GM21723 (cell line): ENCODE measurements around the gene USP25.

Source experiments
- ATAC-seq: cut with Tn5 transposase; IDR thresholded peaks from one replicate; pipeline ENCODE4 v1.9.1; 2021; ENCODE audit warnings: mild to moderate bottlenecking, moderate library complexity; ENCODE audit not compliant: unreplicated experiment

USP25 gene

DNA sequence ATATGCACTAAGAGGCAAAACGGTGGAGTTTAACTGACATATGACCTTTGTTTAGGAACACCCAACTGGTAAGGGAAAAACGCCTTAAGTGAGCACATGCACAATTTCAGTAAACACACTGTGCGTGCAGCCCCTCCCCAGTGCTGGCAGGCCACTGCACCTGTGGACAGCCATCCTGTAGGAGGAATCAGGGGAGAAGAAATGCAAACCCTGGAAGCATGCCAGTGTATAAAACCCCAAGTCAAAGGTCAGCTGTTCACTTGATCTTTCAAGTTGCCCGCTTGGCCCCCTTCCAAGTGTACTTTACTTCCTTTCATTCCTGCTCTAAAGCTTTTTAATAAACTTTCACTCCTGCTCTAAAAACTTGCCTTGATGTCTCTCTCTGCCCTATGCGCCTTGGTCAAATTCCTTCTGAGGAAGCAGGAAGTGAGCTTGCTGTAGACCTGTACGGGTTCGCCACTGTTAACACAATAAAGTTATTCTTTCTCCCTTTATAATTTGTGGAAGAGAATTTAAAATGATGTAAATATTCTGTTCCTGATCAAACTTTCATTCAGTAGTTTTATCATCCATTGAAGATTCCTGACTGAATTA, 31.8 kb downstream of the USP25 start:
- no peak for ATAC-seq

GRCh38 chr21:15763359-15763758, 33.6 kb downstream of the USP25 start:
- ATAC-seq: no peak

DNA sequence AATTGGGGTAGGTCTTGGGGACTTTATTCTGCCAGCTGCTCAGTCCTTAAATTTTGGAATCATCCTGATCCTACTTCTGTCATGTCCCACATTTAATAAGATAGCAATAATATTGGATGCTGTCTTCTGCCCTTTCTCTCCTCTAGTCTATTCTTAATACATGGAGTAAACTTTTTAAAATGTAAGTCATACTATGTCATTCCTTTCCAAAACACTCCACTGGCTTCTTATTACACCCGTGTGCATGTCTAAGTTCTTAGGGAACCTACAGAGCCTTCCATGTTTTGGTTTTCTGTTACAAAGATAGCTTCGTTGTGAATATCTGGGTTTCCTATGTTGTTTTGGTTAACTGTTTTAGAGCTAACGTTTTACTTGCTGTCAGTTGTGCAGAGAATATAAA, 35.1 kb downstream of the USP25 start:
- ATAC-seq: no peak

- no peak for ATAC-seq
These were observed 37.3 kb downstream of the USP25 start for GRCh38 chr21:15766952-15767603.

DNA sequence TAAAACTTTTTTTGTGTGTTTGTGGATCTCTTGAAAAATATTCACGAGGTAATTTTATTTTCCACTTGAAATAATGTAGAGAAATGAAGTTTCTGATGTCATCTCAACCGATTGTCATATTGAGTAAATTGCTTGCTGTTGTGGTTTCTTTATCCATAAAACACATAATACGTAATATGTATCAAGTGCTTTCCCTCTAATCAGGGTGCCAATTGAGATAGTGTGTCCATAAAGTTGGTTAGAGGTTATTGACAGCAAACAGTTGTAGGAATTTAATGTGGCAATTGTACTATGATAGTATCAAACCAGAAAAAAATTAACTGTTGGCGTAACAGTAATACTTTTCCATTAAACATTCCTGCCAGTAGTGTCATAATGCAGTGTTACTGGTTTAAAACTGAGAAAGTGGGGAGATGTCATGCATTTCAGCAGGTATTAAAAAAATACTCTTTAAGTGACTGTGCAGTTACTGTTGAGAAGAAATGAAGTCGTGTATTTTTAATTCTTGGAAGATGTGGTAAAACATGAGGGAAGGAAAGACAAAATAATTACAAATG, 38.3 kb downstream of the USP25 start:
- no peak for ATAC-seq

GRCh38 chr21:15768853-15769252, 39.1 kb downstream of the USP25 start:
- ATAC-seq: no peak

DNA sequence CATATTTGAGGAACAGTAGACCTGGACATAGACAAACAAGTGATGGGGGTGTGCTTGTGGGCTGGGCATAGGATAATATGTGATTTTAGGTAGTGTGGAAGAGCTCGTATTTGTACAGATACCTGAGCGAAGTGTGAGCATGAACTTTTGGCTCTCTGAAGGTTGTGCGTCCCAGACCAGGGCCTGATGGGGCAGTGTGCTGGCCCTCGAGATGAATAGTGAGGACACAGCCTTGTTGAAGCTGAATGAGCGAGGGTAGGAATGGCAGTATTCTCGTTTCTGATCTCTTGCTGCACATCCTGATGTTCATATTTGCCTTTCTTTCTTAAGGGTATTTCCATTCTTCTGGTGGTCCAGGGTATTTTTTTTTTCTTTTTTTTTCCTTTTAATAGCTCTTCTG, 41.5 kb downstream of the USP25 start:
- ATAC-seq: no peak

GRCh38 chr21:15772654-15773053, 42.9 kb downstream of the USP25 start:
- ATAC-seq: no peak

DNA sequence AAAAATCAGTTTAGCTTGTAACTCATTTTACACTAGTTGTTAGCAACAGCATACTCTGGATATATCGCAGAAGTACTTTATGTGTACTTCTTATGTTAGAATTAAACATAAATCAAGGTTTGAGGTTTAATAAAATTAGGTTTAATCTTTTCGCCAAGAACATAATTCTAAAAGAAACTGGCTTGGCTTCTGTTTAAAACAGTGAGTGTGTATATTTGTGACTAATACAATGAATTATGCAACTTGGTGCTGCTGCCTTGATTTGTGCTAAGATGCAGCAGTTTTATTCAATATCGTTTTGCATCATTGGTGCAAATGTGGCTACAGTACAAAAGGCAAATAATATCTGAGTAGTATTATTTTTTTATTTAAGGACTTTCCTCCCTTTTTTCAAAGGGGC, 44.8 kb downstream of the USP25 start:
- ATAC-seq: no peak

GRCh38 chr21:15775291-15775690, 45.5 kb downstream of the USP25 start:
- no peak for ATAC-seq

DNA sequence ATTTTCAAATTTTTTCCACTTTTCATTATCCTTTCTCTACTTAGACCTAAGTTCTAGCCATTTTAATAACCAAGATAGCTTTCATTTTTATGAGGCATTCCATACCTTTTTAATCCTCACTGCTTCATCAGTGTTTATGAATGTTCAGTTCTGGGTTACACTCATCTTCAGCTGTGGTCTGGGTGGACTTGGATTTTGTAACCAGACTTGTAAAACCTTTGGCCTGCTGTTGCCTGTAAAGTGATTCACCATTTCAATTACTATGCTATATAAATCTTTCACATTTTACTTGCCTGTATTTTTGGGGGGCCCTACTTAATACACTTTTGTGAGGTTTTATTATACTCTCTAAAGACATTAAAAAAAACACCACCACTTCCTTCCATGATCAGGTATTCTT, 46.2 kb downstream of the USP25 start:
- ATAC-seq: no peak

GRCh38 chr21:15776818-15777217, 47.0 kb downstream of the USP25 start:
- no peak for ATAC-seq

GRCh38 chr21:15781986-15782385, 52.2 kb downstream of the USP25 start:
- no peak for ATAC-seq

DNA sequence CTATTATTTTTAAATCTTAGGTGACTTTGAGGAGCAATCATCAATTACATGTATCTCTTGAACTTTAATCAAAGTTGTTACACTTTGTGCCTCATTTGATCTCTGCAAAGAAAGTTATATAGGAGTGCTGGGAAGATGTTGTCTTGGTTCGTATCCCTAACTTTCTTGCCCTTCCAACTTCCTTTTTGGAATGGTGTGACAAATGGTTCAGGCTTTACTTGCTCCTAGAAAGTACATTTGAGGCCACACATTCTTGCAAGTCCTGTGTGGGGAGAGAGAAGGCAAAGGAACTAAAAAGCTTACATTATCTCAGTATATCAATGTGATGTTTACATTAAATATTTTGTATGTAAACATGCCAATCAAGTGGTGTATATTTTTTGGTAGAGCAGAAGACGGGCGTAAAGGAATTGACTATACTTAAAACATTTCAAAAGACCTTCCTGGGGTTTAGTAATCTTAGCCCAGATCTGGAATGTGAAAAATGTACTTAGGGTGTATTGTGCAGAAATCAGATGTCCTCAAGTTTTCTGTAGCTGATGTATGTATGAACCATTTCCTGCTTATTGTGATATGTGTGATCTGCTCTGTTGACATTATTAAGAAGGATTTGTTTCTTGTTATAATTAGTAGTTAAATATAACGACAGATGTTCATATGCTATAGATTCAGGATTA, 59.2 kb downstream of the USP25 start:
- ATAC-seq: no peak

DNA sequence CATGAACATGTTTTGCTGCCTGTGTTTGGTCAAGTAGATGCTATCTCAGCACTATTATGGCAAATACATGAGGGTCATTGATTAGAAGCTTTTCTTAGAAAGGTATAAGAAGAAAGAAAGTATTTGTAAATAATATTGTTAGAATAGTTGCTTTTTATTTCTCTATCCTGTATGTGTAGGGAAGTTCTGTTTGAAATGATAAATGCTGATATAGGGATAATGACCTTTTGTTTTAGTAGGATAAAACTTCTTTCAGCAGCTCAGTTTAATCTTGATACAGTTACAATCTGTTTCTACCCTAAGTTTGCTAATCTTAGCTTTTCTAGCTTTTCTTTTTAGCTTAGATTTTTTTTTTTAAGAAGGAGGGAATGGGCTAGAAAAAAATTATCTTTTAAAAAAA, 63.3 kb downstream of the USP25 start:
- ATAC-seq: no peak

DNA sequence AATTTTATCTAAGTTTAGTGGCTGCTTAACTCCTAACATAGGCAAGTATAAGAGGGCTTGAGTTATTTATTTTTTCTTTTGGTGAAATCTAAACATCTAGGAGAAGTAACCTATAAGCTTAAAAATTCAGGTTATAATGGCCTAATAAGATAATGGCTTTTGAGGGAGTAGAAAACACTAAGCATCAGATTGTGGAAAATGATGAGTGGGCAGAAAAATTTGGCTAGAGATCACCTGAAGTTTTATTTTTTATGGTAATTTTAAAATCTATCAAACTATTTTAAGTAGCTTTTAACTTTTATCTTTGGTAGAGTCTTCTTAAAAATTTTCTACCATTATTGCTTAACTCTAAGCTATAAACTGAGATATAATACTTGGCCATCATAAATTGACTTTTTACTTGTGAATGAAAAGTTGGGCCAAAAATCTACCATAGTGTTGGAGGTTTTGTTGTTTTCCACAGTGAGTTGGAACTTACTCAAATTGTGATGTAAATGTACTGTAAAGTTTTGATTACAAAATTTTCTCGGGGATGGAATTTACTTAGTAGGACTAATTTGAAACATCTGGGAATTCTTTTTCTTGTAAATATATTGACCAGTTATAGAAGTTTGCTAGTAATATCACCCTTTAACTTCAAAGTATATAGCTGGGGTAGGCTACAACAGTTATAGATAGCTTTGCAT, 63.9 kb downstream of the USP25 start:
- ATAC-seq: no peak

- ATAC-seq: no peak
These were observed 64.6 kb downstream of the USP25 start for GRCh38 chr21:15794277-15794912.

GRCh38 chr21:15795533-15795932, 65.8 kb downstream of the USP25 start:
- no peak for ATAC-seq

GRCh38 chr21:15797577-15798363, 68.0 kb downstream of the USP25 start:
- ATAC-seq: no peak

- no peak for ATAC-seq
These were observed 71.6 kb downstream of the USP25 start for GRCh38 chr21:15801352-15801863.
